Measurements from ENCODE around the gene NCAPG2.

GRCh38 chr7:158676906-158677305 lies 27.7 kb downstream of the NCAPG2 start:
- no peak for TF ChIP-seq DPF2 (IDR thresholded peaks at IDR 0.05)
- no peak for TF ChIP-seq ZBED1 (IDR thresholded peaks at IDR 0.05; ENCODE audit: borderline replicate concordance)
- no peak for TF ChIP-seq ZBTB11 (CRISPR knock-in tag; IDR thresholded peaks at IDR 0.05)
- no peak for TF ChIP-seq FOXM1 (IDR thresholded peaks at IDR 0.05; ENCODE audit: low read depth, low read length)
- TF ChIP-seq POLR2AphosphoS5 (IDR thresholded peaks at IDR 0.05; ENCODE audit: low read length), result no peak
- TF ChIP-seq SMARCA5 (IDR thresholded peaks at IDR 0.05), result no peak
- no peak for TF ChIP-seq CTCF (IDR thresholded peaks at IDR 0.05 in 2 of 3, conservative IDR thresholded peaks at IDR 0.05 in 1 of 3; ENCODE audit: control insufficient read depth in 2 of 3, extremely low read depth in 1 of 3, insufficient read depth in 1 of 3, low read depth in 3 of 3, low read length in 3 of 3)
- no peak for TF ChIP-seq EZH2 (IDR thresholded peaks at IDR 0.05; ENCODE audit: borderline replicate concordance, control insufficient read depth, low read depth, low read length)
- no peak for TF ChIP-seq BHLHE40 (IDR thresholded peaks at IDR 0.05; ENCODE audit: borderline replicate concordance in 1 of 2, low read depth in 2 of 2, low read length in 1 of 2)
- no peak for TF ChIP-seq SMAD1 (IDR thresholded peaks at IDR 0.05; ENCODE audit: low read depth, partially characterized antibody)
